K562 (cell line): Measurements from ENCODE around the gene SLBP. TPM values are rescaled to one million over a fixed set of nuclear protein-coding genes. Genes with fewer than 3 reads are reported as not detected.

Experiments
- C11orf30 ChIP-seq: fragments of 450-650 bp; IDR thresholded peaks from 2 replicates; pipeline ENCODE4 v1.6.1; 2016; ENCODE audit warnings: low read depth, mild to moderate bottlenecking
- CBX8 ChIP-seq: fragments of 200-600 bp; sonication (generic); IDR thresholded peaks from 2 replicates; pipeline ENCODE4 v1.6.1; 2012; ENCODE audit warnings: borderline replicate concordance, mixed run types, low read depth, mild to moderate bottlenecking, moderate library complexity, mixed read lengths, low read length, control low read depth, inconsistent platforms; ENCODE audit not compliant: poor library complexity, severe bottlenecking; ENCODE audit errors: extremely low read depth
- CXXC5 ChIP-seq: fragments of 250-450 bp; sonication (Bioruptor Pico); IDR thresholded peaks from 2 replicates; pipeline ENCODE4 v1.8.0; 2022; ENCODE audit warnings: inconsistent platforms, mild to moderate bottlenecking, moderate library complexity
- MAFG ChIP-seq: fragments of 450-650 bp; conservative IDR thresholded peaks from 2 replicates; pipeline ENCODE4 v1.6.1; 2016; ENCODE audit warnings: missing genetic modification characterization, missing compliant biosample characterization
- NCOA2 ChIP-seq, 2 experiments: fragments of 450-650 bp; IDR thresholded peaks; 2 replicates each; pipeline ENCODE4 v1.6.1; 2018; ENCODE audit warnings: mild to moderate bottlenecking in 2 of 2, moderate library complexity in 1 of 2; ENCODE audit not compliant: partially characterized antibody in 2 of 2
- NFE2L1 ChIP-seq: fragments of 450-650 bp; IDR thresholded peaks from 2 replicates; pipeline ENCODE4 v1.6.1; 2016; ENCODE audit warnings: missing genetic modification characterization, low read depth, mild to moderate bottlenecking, missing compliant biosample characterization, moderate library complexity, borderline replicate concordance
- NR2C1 ChIP-seq, 2 experiments: fragments of 450-650 bp; IDR thresholded peaks; 2 replicates each; pipeline ENCODE4 v1.6.1; 2017; ENCODE audit warnings: mild to moderate bottlenecking in 2 of 2, antibody characterized with exemption in 1 of 2, inconsistent platforms in 1 of 2, missing compliant biosample characterization in 1 of 2, missing genetic modification characterization in 1 of 2
- OTX1 ChIP-seq: fragments of 450-650 bp; formaldehyde crosslinking; IDR thresholded peaks from 2 replicates; pipeline ENCODE4 v1.4.0; 2022; ENCODE audit warnings: mild to moderate bottlenecking
- PHF21A ChIP-seq: fragments of 450-650 bp; IDR thresholded peaks from 2 replicates; pipeline ENCODE4 v1.6.1; 2017; ENCODE audit warnings: low read depth, borderline replicate concordance
- VEZF1 ChIP-seq: fragments of 200-800 bp; sonication (Bioruptor generic); IDR thresholded peaks from 2 replicates; pipeline ENCODE4 v1.6.1; 2017; ENCODE audit warnings: missing genetic modification characterization, missing compliant biosample characterization
- ZBTB40 ChIP-seq, 2 experiments: fragments of 450-650 bp in 1 of 2; sonication (generic) in 1 of 2; formaldehyde crosslinking in 1 of 2; IDR thresholded peaks; 2 replicates each; pipeline versions ENCODE4 v1.7.1 to v1.9.0; 2016 to 2022; ENCODE audit warnings: inconsistent platforms in 1 of 2, mild to moderate bottlenecking in 1 of 2, missing genetic modification reagents in 1 of 2
- ZNF354B ChIP-seq: fragments of 250-450 bp; sonication (Bioruptor Pico); IDR thresholded peaks from 2 replicates; pipeline ENCODE4 v1.4.0; 2020
- ZNF644 ChIP-seq: fragments of 200-800 bp; sonication (Bioruptor generic); IDR thresholded peaks from 2 replicates; pipeline ENCODE4 v1.6.1; 2016; ENCODE audit warnings: low read depth, missing genetic modification characterization, missing compliant biosample characterization
- polyA plus RNA-seq, 8 experiments: library from polyadenylated mRNA; depleted of rRNA in 4 of 8; stranded (reverse) in 5 of 8; unstranded in 3 of 8; fragments of >200 nt; fragmentation: Nextera tagmentation in 2 of 8; fragmentation: Illumina TruSeq in 1 of 8; extraction: Ambion mirVana in 2 of 8; extraction: Trizol in 1 of 8; gene quantifications; 2 replicates each; pipeline versions ENCODE4 v1.2.1 to v1.2.3, GENCODE V29; 2011 to 2014; ENCODE audit warnings: inconsistent platforms in 1 of 8, missing spikeins in 1 of 8
- total RNA-seq, 7 experiments: library from RNA; depleted of rRNA in 6 of 7; stranded (reverse); fragments of >200 nt in 6 of 7; fragmentation: Illumina TruSeq in 2 of 7; extraction: Trizol in 2 of 7; gene quantifications; 2 replicates each; pipeline versions ENCODE4 v1.2.1 to v1.2.3, GENCODE V29; 2011 to 2021; ENCODE audit warnings: low replicate concordance in 1 of 7

The SLBP gene
- total and polyA plus RNA-seq, 9 of the 15 experiments (the other 6 are each of a cell fraction or from before 2014, with no cell fraction given) = 49.4 to 221 (median 162) TPM

- no peak for TF ChIP-seq ZNF644 (tag)
- TF ChIP-seq C11orf30 = peak; percentile 79
- TF ChIP-seq CXXC5 (CRISPR knock-in tag) = no peak
- TF ChIP-seq NR2C1 (IDR thresholded peaks at IDR 0.05) = no peak
- 0 out of 2 replicates have a peak, but pooled peaks have one; percentile 1 for TF ChIP-seq NR2C1 (tag; IDR thresholded peaks at IDR 0.05)
- no peak for TF ChIP-seq OTX1 (CRISPR knock-in tag)
- no peak for TF ChIP-seq MAFG
- TF ChIP-seq CBX8 = no peak
- no peak for TF ChIP-seq VEZF1 (CRISPR knock-in tag)
- no peak for TF ChIP-seq NFE2L1 (tag)
- no peak for TF ChIP-seq NCOA2 (IDR thresholded peaks at IDR 0.05; ENCODE audit: partially characterized antibody in 2 of 2)
- no peak for TF ChIP-seq PHF21A
- TF ChIP-seq ZNF354B = no peak
- TF ChIP-seq ZBTB40 (IDR thresholded peaks at IDR 0.05) = no peak
- TF ChIP-seq ZBTB40 (CRISPR knock-in tag; IDR thresholded peaks at IDR 0.05) = no peak
Measured at GRCh38 chr4:1713003-1713851, 1.1 kb upstream of the SLBP start (continued).
